Activated CD8-positive, alpha-beta memory T cell treated with anti-CD3 and anti-CD28 coated beads, Interleukin-2, amount 50 U/mL, for 1 hour (primary cell): ENCODE results near the gene PRF1.
"Not testable (repeated sequence)": the region's sequence is repeated elsewhere in the genome, so short reads cannot be mapped to it uniquely, and the experiment has no call there.

Experiments used
- DNase-seq: peaks from one replicate; pipeline ENCODE4 v3.0.0-alpha.2; 2020; ENCODE audit errors: extremely low read depth

Gene PRF1

DNA sequence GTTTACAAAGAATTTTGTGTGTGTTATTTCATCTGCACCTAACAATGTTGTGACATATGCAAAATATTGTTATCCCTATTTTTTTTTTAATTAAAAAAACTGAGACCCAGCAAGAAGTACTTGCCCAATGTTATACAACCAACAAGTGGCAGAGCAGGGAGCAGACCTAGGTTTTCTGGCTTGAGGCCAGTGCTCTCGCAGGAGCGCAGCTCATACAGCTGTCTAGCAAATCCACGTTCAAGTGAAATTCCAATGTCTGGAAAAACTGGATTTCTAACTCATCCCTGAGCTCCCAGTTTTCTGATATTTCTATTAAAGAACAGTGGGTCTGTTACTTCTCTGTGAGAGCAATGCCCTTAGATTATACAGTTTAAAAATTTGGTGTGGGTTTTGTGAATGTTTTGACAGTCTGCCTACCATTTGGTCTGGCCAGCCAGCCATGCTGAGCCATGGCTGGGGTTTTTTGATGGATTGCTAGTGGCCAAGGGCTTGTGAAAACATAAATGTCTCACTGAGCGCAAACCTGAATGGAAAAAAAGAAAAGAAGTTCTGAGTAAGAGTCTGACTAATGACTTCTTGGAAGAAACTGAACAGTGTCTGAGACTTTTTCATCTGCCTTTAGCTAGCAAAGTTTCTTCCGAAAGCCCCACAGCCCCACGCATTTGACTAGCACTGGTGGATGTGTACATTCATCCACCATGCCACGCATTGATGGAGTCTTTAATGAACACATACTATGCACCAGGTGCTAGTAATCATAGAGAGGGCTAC, 15.4 kb upstream of the PRF1 start:
- no peak for DNase-seq

DNA sequence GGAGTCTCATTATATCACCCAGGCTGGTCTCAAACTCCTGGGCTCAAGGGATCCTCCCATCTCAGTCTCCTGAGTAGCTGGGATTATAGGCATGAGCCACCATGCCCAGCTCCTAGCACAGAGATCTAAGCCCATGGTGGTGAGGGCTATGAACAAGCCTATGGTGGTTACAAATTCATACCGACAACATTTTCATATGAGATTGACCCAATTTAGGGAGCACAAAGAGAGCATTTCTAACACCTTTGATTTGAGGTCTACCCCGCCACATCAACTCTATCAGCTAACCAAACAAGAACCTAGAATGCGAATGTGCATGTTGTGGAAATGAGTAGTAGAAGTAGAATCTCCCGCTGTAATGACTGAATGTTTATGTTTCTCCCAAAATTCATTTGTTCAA, 14.2 kb upstream of the PRF1 start:
- no peak for DNase-seq

DNA sequence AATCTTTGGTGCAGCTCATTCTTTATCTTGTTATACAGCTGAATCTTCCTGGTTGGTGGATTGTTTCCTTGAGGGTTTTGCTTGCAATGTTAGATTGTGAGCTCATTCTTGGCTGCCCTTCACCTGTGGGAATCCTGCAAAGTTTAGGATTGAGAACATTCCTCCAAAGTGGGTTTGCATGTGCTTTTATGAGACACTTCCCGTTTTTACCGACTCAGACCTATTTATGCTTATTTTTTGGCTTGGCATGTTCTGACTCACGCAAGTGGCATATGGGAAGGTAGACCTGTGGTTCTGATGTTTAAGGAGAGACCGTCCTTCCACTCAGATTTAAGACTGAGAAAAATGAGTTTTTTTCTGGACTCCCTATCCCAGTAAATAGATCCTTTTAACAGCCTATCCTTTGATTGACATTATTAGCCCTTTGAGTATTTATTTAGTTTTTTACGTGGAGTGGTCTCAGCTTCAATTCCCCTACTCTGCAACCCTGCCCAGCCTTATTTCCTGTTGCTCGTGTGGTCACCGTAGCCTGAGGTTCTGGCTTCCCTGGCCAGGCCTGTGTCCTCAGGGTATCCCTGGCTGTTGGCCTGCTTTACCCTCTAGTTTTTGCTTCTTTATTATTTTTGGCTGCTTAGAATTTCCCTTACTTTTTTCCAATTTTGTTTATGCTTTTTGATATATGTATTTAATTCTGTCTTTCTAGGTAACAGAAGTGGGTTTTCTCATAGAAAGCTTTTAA, 13.4 kb upstream of the PRF1 start:
- no peak for DNase-seq

DNA sequence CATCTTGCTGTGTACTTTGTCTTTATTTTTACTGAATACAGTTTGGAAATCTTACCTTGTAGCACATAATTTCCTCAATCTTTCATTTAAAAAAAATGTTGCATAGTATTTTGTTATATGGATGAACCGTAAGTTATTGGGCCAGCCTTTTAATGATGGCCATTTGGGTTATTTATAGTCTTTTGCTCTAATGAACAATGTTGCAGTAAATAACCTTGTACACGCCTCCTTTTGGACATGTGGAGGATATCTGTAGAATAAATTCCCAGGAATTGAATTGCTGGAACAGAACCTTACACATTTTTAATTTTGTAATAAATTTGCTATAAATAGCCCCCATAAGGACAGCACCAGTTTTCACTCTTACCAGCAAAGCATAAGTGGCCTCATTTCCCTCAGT, 12.7 kb upstream of the PRF1 start:
- no peak for DNase-seq

DNA sequence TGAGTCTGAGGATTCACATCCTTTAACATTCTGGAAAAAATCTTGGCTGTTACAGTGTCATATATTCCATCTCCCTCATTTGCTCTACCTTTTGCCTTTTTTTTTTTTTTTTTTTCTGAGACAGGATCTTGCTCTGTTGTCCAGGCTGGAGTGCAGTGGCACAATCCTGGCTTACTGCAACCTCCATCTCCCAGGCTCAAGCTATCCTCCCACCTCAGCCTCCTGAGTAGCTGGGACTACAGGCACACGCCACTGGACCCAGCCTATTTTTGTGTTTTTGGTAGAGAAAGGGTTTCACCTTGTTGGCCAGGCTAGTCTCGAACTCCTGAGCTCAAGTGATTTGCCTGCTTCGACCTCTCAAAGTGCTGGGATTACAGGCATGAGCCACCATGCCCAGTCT, 11.8 kb upstream of the PRF1 start:
- not testable (repeated sequence) for DNase-seq

DNA sequence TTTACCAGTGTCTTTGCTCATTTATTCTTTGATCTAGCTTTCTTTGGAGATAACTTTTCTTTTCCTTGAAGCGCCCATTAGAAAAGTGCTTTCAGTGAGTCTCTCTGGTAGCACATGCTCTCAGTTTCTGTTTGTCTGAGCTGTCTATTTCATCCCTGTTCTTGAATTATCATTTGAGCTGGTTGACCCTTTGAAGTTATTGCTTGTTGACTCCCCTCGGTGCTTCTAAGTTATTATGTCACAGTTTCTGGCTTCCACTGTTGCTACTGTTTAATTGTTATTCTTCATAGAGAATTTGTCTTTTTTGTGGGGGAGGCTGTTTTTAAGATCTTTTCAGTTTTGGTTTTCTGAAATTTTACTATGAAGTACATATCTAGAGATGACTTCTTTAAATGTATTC, 11.4 kb upstream of the PRF1 start:
- no peak for DNase-seq

DNA sequence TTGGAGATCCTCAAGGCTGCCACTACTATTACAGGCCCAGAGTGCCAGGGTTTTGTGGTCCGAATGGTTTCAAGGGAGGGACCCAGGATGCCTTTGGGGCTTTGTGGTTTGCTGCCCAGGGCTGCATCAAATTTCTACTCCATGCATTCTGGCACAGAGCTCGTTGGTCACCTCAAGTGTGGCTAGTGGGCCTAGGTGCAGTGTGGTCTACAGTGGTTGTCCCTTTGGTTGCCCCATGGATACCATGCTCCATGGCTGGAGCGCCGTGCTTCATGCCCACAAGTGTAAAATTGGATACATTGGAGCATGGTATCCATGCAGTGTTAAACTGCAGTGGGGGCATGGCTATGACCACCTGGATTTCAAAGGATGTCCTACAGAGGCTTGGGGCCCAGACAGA, 5.4 kb upstream of the PRF1 start:
- DNase-seq: no peak

DNA sequence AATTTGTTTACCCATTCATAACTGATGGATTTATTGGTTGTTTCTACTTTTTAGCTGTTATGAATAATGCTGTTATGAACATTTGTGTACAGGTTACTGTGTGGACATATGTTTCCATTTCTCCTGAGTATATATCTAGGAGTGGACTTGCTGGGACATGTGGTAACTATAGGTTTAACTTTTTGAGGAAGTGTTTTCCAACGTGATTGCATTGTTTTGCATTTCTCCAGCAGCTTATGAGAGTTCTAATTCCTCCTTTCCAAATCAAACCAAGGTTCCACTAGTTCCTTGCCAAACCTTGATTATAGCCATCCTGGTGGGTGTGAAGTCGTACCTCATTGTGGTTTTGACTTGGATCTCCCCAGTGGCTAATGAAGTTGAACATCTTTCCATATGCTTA, 2.6 kb upstream of the PRF1 start:
- no peak for DNase-seq

DNA sequence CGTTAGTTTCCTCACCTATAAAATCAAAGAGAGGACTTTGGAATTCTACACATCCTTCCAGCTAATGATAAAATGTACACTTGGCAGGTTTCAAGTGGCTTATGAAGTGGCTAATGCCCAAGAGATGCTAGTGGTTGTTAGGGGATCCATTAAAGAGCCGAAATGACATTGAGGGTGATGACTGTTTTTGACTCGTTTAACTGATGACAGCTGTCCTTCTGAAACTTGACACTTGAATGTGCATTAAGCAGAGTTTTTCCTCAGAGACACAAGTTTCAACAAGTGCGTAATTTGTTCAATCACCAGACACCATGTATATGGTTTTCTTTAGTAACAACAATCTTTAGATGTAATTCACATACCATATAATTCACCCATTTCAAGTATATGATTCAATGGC, 1.6 kb upstream of the PRF1 start:
- no peak for DNase-seq

DNA sequence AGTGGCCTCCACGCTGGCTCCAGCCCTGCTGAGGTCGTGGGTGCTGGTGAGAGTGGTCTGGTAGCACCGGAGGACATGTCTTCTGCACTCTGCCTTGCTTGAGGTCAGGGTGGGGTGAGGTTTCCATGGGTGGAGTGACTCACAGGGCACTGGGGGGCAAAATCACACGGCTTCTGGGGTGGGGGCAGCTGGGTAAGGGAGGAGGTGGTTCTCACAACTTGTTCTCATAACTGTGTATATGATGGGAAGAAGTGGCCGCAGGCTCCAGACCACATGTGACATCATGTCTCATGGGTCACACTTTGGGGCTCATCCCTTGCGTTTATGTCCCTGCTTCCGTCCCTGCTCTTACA, 884 bp upstream of the PRF1 start:
- peak; percentile 25 for DNase-seq

DNA sequence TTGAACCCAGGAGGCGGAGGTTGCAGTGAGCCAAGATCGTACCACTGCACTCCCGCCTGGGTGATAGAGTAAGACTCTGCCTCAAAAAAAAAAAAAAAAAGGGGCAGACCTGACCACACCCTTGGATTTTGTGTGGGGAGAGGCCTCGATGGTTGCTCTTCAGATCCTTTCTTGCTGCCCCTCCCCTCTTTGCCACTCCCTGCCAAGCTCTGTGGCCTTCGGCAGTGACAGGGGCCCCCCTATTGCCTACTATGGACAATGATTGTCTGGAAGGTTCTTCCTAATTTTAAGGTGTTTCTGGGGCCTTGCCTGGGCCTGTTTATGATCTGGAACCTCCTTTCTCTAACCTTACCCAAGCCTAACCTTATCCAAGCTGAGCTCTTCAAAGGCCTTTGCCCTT, 795 bp downstream of the PRF1 start:
- no peak for DNase-seq

DNA sequence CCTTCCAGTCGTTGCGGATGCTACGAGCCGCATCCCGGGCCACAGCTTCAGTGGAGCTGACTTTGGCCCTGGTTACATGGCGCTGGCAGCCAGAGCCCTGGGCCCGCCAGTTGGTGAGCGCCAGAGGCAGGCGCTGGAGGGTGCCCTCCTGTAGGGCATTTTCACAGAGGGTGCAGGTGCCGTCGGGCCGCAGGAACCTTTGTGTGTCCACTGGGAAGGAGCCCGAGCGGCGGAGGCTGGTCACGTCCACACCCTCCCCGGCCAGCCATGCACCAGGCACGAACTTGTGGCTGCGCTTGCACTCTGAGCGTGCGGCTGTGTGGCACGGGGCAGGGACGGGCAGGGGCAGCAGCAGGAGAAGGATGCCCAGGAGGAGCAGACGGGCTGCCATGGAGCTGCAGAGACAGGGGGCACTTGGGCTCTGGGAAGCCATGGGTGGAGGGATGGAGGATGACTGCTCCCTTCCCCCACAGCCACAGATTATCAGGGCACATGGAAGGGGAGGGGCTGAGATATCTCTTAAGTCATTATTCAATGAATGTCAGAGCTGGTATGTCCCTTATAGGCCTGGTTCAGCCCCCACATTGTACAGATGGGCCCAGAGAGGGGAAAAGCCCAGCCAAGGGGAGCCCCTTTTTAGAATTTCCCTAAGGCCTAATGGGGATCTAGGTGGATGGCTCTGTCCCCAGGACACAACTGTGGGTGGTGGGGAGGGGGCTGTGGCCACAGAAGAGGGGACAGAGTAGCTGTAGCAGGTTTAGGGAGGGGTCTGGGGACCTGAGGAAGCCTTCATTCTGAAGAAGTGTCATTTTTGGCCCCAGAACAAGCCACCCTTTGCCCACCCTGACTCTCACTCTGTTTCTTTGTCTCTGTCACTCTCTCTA, 1.8 kb downstream of the PRF1 start:
- DNase-seq: no peak

DNA sequence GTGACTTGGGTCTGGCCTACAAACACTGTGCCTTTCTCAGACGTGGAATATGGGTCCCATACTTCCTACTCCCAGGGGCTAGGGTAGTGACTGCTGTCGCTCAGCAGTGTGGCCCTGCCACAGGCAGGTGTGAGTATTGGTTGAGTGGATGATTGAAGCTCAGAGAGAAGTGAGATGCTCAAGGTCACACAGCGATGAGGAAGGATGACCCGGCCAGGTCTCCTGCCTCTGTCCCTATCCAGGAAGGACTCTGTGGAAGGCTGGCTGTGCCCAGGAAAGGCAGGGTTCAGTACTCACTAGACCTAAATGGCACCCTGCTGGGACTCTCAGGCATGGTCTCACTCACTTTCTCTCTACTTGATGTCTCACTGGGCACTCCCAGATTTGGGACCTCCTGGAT, 2.8 kb downstream of the PRF1 start:
- no peak for DNase-seq

DNA sequence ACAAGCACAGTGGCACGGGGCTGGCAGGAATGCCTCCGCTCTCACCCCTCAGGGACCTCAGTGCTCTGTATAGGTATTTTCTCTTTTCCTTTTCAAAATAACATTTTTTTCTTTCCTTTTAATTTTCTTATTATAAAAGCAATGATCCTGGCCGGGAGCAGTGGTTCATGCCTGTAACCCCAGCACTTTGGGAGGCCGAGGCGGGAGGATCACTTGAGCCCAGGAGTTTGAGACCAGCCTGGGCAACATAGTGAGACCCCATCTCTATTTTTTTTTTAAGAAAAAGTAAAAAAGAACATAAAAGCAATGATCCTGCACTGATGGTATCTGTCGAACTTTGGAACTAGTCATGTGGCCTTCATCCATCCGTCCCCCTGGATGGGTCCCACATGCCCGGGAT, 3.2 kb downstream of the PRF1 start:
- DNase-seq: no peak

DNA sequence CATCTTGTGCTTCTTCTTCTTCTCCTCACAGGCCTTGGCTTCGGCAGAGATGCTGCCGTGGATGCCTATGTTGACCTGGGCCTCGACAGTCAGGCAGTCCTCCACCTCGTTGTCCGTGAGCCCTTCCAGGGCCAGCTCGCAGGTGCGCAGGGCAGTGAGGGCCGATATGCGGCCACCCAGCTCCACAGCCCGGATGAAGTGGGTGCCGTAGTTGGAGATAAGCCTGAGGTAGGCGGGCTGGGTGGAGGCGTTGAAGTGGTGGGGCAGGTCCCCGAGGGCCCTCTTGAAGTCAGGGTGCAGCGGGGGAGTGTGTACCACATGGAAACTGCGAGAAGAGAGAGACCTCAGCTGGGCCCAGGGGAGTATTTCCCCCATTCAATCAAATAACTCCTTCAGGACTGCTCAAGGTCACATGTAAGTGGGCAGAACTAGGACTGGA, 3.7 kb downstream of the PRF1 start:
- no peak for DNase-seq

DNA sequence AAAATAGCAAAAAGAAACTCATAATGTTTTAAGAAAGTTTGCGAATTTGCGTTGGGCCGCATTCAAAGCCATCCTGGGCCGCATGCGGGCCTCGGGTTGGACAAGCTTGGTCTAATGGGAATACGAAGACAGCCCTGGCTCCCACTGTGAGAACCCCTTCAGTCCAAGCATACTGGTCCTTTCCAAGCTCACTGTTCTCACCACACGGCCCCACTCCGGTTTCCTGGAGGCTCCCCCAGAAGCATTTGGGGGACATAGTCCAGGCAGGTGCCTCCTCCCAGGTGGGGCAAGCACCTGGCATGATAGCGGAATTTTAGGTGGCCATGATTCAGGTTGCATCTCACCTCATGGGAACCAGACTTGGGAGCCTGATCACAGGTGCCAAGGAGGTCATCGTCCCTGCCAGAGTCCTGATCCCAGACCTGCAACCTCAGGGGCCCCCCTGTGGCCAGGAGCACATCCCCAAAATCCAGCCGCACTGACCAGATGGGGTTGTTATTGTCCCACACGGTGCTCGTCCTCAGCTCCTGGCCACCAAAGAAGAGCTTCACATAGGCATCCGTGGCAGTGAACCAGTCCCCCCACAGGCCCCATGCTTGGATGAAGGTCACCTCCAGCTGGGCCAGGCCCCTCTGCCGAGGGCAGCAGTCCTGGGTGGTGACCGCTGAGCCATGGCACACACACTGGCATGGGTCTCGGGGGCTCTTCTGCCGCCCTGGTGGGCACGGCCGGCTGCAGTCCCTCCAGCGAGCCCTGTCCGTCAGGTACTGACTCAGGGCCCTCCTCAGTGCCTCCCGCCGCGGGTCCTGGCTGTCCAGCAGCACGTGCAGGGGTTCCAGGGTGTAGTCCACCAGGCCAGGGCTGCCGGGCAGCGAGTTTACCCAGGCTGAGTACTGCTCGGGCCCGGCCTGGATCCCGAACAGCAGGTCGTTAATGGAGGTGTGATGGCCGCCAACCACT, 4.4 kb downstream of the PRF1 start:
- no peak for DNase-seq

DNA sequence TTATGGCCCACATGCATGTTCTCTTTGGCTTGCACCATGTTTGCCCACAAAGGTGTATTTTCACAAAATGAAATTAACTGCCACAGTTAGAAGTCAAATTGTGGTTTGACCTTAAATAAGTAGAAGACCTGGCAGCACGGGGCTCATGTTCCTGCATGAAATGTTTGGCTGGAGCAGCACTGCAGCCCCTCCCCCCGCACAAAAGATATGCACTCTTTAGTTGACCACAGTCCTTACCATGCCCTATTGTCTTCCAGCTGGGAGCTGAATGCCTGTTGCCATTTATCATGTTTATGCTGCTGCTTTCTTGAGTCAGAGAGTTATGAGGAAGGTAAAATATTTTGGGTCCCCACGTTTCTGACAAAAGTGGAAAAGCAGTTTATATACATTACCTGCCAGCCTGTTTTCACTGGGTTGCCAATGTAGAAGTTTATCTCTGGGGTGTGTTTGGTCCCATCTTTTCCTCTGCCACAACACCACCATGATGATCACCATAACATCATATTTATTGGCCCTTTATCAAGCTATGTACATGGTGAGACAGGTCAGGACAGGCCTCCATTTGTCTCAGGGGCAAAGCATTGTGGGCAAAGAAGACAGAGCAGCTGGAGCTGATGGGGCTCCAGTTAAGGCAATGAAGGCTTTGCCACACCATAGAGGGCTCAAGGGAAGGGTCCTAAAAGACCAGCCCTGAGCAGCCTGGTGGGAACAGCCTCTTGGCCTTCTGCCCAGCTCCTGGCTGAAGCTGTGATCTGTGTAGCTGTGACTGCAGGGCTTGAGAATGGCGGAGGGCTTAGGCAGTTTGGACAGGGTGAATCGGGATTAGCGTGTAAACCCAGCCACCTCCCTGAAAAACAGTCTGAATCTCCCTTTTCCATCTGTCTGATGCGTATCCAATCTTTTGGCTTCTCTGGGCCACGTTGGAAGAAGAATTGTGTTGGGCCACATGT, 5.4 kb downstream of the PRF1 start:
- DNase-seq: no peak

DNA sequence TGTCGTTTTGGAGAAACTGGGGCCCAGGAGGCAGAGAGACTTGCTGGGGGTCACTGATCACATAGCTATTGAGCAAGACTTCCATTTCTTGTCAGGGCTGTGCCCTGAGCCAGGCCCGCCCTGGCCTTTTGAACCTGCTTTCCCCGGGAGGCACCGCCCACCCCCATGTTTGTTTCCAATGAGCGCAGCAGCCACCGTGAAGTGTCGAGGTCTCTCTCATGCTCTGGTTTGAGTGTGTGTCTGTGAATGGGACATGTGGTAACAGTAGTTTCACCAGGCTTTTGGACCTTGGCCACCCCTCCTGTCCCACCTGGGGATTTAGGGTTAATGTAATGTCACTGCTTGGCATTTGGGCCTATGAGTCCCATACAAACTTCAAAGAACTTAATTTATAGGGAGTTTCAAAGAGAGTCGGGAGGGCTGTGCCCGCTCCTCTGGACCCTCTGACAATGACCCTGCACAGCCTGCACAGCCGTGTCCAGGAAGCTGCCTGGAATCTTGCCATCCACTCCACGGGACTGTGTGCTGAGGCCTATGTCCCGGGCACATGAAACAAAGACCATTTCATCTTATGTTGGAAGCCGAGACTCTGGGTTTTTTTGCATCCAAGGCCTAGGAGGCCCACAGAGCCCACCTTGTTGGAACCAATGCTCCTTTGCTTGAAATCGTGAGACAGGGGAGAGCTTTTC, 6.3 kb downstream of the PRF1 start:
- no peak for DNase-seq

DNA sequence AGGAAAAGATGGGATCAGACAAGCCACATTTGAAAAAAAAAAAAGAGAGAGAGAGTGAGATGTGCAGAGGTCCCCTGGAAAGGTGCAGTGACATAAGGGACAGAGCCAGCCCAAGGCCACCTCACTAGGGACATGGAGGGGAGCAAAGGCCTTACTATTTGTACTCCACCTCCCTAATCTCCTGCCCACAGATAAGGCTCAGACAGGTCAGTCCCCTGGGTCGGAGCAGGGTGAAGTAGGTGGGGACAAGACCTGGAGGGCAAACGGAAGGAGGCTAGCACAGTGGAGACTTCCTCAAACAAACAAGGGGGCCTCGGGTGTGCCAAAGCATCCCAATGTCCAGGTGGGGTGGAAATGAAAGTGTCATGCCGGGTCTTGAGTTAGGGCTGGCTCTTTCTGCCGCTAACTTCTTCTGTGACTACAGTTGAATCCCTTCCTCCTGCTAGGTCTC, 7.0 kb downstream of the PRF1 start:
- DNase-seq: no peak

DNA sequence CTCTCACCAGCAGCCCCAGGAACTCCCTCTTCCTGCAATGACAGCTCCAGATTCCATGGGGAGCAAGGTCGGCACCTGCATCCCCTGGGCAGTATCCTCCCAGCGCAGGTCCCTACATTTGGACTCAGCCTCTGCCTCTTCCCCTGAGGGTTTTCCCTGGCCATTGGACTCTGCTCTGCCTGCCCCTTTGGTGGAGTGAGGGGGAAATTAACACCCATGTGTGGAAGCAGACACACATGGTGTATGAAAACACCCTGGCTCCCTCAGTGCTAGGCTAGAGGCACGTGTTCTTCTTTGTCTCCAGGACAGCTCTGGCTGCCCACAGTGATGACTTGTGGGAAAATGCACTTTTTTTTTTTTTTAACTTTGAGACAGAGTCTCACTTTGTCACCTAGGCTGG, 8.4 kb downstream of the PRF1 start:
- no peak for DNase-seq
